Measurements from ENCODE around the gene INVS.
"Not testable (repeated sequence)": the region's sequence is repeated elsewhere in the genome, so short reads cannot be mapped to it uniquely, and the experiment has no call there.

INVS gene

GRCh38 chr9:100098887-100099721, at the start of gene INVS, which contains the start of gene ERP44:
Gene INVS (plus strand): TSS chr9:100099243. CDS start chr9:100104522, 5,279 bp downstream.
Gene ERP44 (minus strand): TSS chr9:100099000. CDS start chr9:100098840, 160 bp downstream.
- peak; percentile 98 to 99 for DNase-seq

- no peak for DNase-seq
Observed at GRCh38 chr9:100049551-100049950, 49.5 kb upstream of the INVS start.

GRCh38 chr9:100052375-100052774, 46.7 kb upstream of the INVS start:
- DNase-seq = no peak

- DNase-seq = no peak
Observed at GRCh38 chr9:100056561-100056960, 42.5 kb upstream of the INVS start.

GRCh38 chr9:100057624-100058023, 41.4 kb upstream of the INVS start:
- no peak for DNase-seq

- DNase-seq = no peak
Observed at GRCh38 chr9:100058699-100059579, 40.1 kb upstream of the INVS start.

GRCh38 chr9:100062683-100063082, 36.4 kb upstream of the INVS start:
- not testable (repeated sequence) for DNase-seq

GRCh38 chr9:100063185-100063584, 35.9 kb upstream of the INVS start:
- no peak for DNase-seq

- no peak for DNase-seq
Observed at GRCh38 chr9:100064872-100065581, 34.0 kb upstream of the INVS start.

- DNase-seq = no peak
Observed at GRCh38 chr9:100066539-100066938, 32.5 kb upstream of the INVS start.

- DNase-seq = not testable (repeated sequence)
Observed at GRCh38 chr9:100067990-100068389, 31.1 kb upstream of the INVS start.

- DNase-seq = not testable (repeated sequence)
Observed at GRCh38 chr9:100069068-100069467, 30.0 kb upstream of the INVS start.

- DNase-seq = no peak
Observed at GRCh38 chr9:100070104-100071041, 28.7 kb upstream of the INVS start.

- DNase-seq = no peak
Observed at GRCh38 chr9:100071271-100071670, 27.8 kb upstream of the INVS start.

- DNase-seq = no peak
Observed at GRCh38 chr9:100072805-100073204, 26.2 kb upstream of the INVS start.

- DNase-seq = no peak
Observed at GRCh38 chr9:100074093-100074492, 24.9 kb upstream of the INVS start.

- no peak for DNase-seq
Observed at GRCh38 chr9:100074989-100075388, 24.1 kb upstream of the INVS start.

GRCh38 chr9:100076256-100076655, 22.8 kb upstream of the INVS start:
- DNase-seq = not testable (repeated sequence)

- no peak for DNase-seq
Observed at GRCh38 chr9:100082782-100083181, 16.3 kb upstream of the INVS start.

GRCh38 chr9:100083448-100084127, 15.5 kb upstream of the INVS start:
- DNase-seq = no peak

- no peak for DNase-seq
Observed at GRCh38 chr9:100084128-100084453, 15.0 kb upstream of the INVS start.

All from NCI-H1930 (cell line).